Umbilical cord (tissue), 2 donors: Measurements from ENCODE around the gene FBLN2. TPM values are rescaled to one million over a fixed set of nuclear protein-coding genes. Genes with fewer than 3 reads are reported as not detected.

Source experiments
- DNase-seq: peaks from one replicate; pipeline ENCODE4 v3.0.0-alpha.2; 2015; ENCODE audit warnings: low spot score
- total RNA-seq: library from RNA; depleted of rRNA; stranded (reverse); fragments of >200 nt; gene quantifications from one replicate; pipeline ENCODE4 v1.2.3, GENCODE V29; 2014; ENCODE audit warnings: low replicate concordance; ENCODE audit not compliant: insufficient read depth

Gene FBLN2
- total RNA-seq, 1 donor from 2014 or later, result 309 TPM

DNA sequence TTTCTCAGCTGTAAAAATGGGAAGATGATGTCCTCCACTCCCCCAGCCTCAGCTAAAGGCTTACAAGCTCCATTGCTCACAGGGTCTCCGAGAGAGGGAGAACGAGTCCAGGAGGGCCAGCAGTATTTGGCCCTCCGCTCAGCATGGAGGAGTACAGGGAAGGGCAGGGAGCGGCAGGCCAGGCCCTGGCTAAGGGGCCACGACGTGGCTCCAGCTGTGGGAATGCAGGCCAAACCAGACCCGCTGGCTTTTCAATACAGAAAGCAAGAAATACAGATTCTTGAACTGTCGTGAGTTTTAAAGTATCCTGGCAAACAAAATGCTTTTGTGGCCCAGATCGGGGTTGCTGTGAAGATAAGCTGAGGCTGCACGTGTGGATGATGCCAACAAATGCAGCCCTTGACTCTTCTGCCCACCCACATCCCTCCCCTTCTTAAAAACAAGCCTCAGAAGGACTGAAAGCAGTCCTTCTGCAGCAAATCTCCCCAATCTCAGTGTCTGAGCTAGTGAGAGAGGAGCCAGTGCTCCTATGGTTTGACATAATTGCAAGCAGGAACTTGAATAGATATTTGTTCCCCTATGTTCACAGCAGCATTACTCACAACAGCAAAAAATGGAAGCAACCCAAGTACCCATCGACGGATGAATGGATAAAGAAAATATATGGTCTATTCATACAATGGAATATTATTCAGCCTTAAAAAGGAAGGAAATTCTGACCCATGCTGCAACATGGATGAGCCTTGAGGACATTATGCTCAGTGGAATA is 18.5 kb upstream of the FBLN2 start:
- no peak for DNase-seq

DNA sequence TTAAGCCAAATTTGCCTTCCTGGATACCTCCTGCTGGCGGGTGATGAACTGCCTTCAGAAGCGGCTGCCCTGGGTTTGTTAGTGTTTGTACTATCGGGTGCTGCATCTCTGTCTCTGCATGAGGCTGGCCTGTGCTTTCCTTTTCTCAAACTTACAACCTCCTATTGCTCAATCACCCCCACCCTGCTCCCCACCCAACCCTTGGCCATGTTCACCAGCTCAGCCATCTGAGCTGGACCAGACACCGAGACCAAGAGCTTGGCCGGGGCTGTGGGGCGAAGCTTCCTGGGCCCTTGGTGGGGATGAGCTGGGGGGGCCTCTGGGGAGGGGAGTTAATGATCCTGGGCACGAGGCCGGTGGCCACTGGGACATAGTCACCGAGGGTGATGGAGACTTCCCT is 16.8 kb upstream of the FBLN2 start:
- no peak for DNase-seq

DNA sequence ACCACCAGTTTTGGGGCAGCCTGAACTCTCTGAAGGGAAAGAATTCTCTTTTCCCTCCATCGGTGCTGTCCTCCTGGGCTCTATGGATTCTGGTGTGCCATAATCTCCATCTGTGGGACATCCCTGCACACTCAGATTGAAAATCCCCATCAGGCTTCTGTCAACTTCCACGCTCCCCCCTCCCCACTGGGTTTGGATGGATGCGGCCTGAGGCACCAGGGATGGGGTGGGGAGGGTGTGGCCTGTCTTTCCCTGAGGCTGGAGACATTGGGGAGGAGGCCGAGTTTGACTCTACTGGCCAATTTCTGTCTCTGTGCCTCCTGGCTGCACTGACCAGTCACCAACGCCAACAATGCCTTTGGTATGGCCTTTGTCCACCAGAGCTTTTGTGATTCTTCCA is 16.3 kb upstream of the FBLN2 start:
- DNase-seq, result no peak

DNA sequence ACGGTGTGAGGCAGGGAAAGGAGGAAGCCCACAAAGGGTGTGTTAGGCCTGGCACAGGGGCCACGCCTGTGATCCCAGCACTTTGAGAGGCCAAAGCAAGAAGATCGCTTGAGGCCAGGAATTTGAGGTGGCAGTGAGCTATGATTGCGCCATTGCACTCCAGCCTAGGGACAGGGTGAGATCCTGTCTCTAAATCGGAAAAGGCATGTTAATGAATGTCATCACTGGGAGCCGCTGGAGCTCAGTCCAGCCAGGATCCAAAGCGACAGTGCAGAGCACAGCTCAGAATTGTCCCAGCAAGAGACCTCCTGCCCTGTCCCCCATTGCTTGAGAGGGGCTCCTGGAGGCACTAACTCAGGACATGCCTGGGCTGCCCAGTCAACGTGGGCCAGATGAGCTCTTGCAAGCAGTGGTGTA is 15.0 kb upstream of the FBLN2 start:
- DNase-seq, result no peak

DNA sequence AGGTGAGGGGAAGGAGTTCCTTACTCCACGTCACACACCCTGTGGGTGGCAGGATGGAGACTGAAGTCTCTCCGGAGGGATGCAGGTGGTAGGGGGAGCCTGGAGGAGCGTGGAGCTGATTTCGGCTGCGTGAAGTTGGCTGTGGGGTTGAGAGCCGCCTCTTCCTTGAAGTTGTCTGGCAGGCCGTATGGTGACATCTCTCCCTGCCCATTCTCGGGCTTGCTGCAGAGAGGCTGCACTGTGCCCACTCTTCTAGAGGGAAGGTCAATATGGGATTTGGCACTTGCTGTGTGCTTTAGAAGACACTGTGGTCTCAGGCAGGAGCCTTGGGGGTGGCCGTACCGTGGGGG is 13.4 kb upstream of the FBLN2 start:
- no peak for DNase-seq

DNA sequence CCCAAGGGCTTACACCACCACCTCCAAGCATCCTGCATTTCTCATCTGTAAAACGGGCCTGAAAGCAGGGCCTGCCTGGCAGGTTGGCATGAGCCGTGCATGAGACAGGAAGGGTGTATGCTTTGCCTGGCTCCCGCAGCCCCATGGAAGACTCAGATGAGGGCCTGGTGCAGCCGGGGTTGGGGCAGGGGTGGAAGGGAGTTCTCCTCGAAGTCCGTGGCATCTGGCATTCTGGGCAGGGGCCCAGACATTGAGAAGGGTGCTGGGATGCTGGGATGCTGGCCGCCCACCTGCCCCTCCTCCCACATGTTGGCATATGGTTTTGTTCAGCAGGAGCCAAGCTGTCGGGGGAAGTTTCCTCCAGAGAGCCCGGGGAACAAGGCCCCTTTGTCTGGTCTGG is 13.0 kb upstream of the FBLN2 start:
- no peak for DNase-seq

DNA sequence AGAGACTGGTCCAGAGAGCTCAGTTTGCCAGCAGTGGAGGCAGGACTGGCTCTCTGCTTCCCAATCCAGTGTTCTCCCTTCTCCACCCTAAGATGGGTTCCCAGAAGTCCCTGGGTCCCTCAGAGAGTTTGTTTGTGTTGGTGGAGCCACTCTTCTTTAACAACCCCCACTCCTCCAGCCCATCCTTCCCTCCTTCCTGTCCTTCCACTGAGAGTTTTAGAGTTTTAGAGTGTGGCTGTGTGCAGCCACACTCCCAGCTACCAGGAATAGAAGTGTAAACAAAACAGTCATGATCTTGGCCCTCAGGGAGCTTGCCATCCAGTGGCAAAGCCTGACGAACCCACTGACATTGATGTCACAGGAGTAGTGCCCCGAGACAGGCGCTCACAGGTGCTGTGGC is 12.5 kb upstream of the FBLN2 start:
- DNase-seq, result no peak

DNA sequence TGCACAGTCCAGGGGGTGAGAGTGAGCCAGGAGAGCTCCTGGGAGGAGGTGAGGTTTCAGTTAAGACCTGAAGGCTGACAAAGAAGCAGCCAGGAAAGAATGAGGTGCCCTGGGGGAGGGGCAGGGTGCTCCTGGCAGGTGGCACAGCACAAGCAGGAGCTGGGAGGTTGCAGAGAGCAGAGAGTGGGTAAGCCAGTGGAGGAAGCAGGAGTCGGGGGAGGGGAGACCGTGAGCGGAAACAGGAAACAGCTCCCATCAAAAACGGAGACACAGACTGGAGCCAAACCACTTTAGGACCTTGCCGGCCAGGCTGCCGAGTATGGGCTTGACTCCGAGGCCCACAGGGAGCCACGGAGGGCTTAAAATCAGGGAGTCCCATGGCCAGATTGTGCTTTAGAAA is 12.1 kb upstream of the FBLN2 start:
- no peak for DNase-seq

DNA sequence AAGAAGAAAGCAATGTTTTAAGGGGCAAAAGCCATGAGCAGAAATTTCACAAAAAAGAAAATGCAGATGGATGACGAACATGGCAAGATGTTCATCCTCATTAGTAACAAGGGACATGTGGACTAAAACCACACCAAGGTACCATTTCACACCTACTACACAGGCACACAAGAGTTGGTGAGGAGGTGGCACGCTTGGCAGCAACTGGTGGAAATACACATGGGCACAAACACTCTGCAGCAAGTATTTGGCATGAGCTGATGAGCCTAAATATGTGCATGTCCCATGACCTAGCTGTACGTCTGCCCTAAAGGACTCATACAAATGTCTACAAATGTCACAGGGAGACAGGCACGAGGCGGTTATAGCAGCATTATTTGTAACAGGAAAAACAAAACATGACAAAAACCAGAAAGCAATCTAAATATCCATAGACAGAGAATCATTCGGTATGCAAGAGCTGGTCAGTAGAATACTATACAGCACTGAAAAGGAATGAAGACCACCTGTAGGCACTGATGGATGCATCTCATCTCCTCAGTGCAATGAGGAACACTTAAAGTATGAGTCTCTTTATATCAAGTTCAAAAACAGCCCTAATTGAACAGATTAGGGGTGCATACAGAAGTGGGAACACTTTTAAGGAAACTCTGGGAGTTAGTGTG is 11.5 kb upstream of the FBLN2 start:
- DNase-seq, result no peak

DNA sequence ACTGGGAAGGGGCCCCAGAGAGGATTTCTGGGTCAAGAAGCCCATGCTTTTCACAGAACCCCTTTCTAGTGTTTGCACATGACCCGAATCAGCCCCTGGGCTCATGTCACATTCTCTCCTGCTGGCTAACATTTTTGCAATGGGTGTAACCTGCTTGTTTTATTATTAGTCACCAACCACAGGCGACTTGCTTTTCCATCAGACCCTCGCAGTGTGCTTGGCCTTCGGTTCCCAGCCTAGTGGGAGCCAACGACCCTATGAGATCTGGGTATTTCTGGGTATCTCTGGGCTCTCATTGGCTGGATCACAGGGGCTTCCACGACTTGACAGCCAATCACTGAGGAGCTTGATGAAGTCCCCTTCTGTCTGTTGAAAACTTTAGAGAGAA is 11.0 kb upstream of the FBLN2 start:
- DNase-seq, result no peak

DNA sequence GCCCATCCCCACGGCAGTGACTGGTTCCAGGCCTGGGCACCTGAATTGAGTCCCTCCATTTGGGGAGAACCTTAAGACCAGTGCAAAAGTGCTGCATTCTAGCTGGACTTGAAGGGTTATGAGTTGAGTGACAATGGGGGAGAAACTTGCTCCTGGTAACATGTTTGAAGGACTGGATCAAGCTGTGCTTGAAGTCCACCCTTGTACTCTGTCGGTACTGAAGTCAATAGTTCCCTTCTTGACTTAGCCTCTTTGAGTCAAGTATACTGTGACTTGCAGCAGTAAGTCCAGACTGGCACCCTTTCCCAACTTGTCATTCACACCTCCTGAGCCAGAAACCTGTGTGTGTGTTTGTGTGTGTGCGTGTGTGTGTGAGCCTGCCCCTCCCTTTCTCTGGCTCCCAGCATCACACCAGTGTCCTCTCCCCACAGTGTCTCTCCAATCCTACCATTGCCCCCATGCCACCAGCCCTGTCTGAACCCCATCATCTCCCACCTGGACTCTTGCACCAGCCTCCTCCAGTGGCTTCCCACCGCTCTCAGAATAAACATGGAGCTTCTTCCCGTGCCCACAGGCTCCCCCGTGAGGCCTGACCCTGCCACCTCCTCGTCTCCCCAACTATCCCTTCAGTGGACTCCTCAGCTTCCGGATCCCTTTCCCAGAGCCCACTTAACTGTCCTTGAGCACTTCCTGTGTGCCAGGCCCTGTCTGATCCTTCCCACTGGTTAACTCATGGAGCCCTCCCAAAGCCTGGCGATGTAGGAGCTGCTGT is 10.2 kb upstream of the FBLN2 start:
- no peak for DNase-seq

DNA sequence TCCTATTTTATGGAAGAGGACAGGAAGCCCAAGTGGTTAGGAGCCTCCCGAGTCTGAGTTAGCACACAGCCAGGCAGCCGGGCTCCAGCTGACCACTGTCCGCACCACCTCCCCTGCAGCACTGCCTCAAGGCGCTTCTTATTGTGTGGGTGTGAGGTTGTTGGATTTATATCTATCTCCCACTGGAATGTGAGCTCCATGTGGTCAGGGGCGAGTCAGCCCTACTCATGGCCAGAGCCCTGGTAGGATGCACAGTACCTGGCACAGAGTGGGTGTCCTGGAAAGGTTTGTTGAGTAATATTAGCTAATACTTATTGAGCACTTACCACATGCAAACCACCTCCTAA is 9.7 kb upstream of the FBLN2 start:
- no peak for DNase-seq

DNA sequence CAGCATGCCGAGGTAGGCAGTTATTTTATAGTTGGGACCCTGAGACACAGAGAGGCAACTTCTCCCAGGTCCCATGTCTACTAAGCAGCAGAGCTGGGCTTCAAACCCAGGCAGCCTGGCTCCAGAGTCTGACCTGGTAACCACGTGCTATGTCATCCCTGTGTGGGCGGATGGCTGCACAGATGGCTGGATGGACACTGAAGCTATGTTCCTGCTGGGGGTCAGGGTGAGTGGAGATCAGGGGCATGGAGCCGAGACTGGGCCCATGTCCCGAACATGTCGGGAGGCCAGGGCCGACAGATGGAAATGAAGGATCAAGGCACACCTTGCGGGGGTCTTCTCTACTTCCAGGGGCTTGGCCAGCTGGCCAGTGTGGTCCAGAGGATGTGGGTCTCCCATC is 9.3 kb upstream of the FBLN2 start:
- DNase-seq, result no peak

DNA sequence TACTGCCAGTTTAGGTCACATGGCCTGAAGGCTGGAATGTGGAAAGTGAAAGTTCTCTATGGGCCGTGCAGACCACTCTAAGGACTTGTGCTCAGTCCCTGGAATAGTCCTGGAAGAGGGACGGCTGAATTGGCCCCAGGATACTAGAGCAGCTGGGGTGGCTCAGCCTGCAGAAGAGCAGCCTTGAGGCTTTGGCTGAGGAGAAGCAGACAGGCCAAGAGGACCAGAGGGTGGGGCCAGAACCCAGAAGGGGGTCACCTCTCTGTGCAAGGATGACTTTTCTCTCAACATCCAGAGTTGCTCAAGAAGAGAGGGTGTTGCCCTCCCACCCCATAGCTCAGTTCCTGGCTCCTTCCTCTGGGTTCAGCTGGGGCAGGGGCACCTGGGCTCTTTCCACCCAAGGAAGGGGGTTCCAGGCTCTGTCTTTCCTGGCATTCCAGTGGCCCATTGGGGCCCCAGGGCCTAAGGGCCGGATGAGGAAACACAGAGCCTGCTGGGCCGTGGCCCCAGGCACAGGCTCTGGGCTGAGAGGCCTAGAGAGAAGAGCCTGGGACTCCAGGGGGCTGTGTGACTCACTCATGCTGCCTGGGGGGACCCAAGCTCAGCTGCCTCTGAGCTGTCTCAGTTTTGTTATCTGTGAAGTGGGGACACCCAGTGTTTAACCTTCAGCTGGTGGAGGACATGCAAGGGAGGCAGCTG is 8.5 kb upstream of the FBLN2 start:
- DNase-seq, result no peak

DNA sequence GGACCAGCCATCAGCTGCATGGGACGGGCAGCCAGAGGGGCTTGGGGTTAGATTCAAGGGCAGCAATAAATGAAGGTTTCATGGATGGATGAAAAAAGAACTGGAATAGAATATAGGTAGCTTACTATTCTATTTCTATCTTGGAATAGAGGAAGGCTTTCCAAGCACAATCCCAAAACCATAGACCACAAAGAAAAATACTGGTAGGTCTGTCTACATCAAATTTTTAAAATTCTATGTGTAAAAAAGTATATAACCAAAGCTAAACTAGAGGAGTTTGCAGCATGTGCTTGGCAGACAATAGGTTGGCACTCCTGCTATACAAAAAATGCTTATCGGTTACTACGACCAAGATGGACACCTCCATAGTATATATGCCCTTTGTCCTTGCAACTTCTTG is 7.2 kb upstream of the FBLN2 start:
- no peak for DNase-seq

DNA sequence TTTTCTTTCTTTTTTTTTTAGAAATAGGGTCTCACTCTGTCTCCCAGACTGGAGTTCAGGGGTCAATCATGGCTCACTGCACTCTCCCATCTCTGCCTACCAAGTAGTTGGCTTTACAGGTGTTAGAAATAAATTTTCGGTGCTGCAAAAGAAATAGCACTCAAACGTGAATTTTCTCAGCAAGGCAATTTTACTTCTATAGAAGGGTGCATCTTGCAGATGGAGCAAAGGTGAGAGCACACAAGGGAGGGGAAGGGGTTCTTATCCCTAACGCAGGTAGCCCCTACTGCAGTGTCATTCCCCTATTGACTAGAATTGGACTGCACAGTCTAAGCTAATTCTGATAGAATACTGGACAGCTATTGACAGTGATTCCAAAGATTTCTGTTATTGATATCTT is 6.8 kb upstream of the FBLN2 start:
- DNase-seq, result no peak

DNA sequence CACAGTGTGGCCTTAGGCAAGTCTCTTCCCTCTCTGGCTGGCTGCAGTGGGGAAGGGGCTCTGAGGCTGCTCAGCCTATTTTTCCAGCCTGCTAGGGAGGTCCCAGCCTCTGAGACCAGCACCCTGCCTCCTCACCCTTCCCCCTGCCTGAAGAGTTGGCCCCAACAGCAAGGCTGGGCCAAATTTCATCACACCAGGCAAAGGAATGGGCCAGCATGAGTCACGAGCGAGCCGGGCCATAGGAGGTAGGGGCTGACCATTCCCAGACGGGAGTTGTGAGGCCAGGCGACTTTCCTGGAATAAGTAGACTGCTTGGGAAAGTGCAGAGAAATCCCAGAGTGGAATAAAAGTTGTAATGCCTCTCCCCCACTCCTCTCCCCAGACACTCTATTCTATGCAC is 5.7 kb upstream of the FBLN2 start:
- DNase-seq, result peak; percentile 67

DNA sequence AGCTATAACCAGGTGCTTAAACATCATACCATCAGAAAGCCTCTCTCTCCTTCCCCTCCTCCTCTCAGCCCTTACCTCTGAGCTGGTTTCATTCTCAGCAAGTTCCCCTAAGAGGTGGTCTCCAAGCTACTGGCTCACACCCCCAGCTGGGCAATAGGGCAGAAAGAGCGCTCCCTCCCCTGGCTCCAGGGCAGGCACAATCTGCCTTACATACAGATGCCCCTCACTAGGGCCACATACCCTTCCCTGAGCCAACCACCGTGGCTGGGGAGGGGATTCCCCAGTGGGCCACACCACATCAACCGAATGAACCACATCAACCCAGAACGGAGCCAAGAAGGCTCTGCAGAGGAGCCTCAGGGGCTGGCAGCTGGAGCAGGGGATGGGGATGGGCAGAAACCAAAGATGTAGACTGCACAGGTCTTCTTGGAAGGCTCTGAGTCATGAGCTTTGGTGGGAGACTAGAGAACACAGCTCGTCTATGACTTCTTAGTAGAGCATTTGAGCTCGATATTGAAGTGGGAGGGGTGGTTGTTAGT is 4.6 kb upstream of the FBLN2 start:
- no peak for DNase-seq

DNA sequence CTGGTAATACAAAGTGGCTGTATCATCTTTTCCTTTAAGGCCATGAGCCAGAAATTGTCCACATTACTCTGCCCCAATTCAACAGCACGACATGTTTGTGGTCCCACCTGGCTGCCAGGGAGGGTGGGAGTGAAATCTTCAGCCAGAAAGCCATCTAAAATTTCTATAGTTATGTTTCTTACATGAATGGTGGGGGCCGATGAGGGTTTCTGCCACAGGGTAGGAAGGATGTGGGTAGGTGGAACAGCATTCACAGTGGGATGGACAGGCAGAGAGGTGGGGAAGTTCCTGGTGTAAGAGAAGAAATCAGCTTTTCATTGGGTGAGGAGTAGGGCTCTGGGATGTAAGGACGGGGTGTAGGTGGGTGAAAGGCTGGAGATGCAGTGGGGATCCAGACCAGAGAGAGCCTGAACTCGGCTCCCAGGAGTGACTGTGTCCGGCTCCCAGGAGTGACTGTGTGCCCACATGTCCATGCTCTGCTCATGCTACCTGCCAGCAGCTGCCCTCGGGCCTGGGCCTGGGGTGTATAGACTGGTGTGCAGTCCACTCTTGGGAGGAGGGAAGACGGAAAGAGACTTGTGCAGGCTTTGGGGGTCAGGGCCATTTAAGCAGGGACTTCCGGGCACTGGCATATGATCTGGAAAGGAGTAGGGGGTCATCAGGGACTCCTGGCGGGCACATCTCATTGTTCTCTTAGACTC is 3.8 kb upstream of the FBLN2 start:
- DNase-seq, result no peak

DNA sequence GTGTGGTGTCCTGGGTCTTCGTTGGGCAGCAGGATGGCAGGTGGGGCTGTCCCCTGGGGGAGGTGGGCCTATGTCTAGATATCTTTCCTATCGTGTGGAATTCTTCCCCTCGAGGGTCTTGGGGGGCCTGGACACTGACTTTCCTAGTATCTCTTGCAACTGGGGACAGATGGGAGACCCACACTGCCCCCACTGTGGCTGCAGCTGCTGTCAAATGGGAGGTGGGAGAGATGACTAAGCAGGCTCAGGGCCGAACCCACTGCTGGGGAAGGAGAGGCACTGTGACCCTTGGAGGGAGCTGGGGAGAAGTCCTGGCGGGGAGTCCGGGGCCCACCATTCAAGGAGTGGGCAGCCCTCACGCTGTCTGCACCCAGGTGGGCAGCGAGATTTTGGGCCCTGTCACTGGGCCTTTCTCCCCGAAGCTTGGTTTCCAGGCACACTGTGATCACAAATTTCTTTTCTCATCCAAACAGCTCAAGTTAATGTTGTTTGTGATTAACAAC is 2.9 kb upstream of the FBLN2 start:
- no peak for DNase-seq

DNA sequence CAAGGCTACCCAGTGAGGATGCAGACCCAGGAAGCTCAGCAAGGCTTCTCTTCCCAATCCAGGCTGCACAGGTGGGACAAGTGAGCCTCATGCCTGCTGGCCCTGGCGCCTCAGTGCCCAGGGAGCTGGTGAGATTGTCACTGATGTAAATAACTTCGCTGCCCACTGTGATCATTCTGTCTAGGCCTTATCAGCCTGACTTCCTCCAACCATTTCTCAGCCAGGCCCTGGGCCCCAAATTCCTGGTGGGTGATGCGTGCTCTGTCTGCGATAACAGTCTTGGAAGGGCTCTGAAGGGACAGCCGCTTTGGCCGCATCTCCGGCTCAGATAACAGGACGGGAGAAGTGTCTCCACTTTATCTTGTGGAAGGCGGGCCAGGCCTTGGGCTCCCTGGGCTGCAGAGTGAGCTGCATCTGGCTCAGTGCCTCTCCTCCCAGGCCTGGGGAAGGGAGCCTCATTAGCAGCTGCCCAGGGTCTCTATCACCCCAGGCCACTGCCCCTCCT is 2.2 kb upstream of the FBLN2 start:
- peak; percentile 97 for DNase-seq
